Measurements from ENCODE around the gene NISCH. TPM values are rescaled to one million over a fixed set of nuclear protein-coding genes. Genes with fewer than 3 reads are reported as not detected.

The NISCH gene
- total and polyA plus RNA-seq, 2 of the 8 experiments (the other 6 are each of a cell fraction or from before 2014, with no cell fraction given) = 71.2 to 71.9 TPM

DNA sequence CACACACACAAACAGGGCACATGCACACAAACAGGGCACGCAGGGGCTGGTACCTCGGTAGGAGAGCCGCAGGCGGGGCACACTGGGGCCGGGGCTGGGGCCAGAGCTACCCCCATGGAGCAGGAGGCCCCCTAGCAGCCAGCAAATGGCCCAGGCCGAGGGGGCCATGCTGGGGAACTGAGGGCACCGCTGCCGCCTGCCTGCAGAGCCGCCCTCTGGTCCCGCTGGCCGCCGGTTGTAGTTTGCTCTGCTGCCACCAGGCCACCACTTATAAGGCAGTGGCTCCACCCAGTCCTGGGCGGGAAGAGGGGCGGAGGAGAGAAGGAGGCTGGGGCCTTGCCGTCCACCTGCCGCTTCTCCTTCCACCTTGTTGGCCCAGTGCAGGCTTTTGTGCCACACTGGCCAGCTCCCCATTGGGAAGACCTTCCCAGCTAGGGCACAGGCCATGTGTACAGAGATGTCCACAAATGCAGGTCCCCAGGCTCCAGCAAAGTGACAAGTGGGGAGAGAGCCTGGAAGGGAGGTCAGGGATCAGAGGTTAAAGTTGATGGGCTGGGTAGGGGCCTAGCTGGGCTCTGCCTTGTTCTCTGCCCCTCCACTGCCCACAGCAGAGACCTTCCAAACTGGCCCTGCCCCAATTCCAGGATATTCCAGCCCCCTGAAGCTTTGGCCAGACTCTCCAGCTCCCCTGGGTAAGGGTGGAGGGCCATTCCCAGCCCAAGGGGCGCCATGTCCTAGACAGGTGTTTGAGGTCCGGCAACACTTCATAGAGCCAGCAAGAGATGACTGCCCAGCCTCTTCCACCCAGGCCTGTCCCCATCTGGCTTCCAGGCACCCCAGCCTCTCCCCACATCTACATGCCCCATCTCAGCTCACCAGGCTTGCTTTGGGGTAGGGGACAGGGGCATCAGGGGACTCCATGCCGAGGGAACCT is 10.3 kb upstream of the NISCH start, which contains the start of gene SEMA3G (continued):
- TF ChIP-seq, protein P1, sequence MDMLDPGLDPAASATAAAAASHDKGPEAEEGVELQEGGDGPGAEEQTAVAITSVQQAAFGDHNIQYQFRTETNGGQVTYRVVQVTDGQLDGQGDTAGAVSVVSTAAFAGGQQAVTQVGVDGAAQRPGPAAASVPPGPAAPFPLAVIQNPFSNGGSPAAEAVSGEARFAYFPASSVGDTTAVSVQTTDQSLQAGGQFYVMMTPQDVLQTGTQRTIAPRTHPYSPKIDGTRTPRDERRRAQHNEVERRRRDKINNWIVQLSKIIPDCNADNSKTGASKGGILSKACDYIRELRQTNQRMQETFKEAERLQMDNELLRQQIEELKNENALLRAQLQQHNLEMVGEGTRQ (IDR thresholded peaks at IDR 0.05; ENCODE audit: low read length) = no peak
- TF ChIP-seq RBBP5 (IDR thresholded peaks at IDR 0.05; ENCODE audit: borderline replicate concordance, low read depth, low read length) (no peak), SRF (IDR thresholded peaks at IDR 0.05; ENCODE audit: low read depth, low read length) (peak; percentile 45; the same call in 1 of the 2 replicates), MAFK (IDR thresholded peaks at IDR 0.05; ENCODE audit: low read depth, low read length) (no peak), YY1 (IDR thresholded peaks at IDR 0.05; ENCODE audit: low read depth, low read length) (0 out of 2 replicates have a peak, but pooled peaks have one; percentile 26), SP4 (IDR thresholded peaks at IDR 0.05; ENCODE audit: low read length) (no peak), GABPA (IDR thresholded peaks at IDR 0.05; ENCODE audit: borderline replicate concordance, insufficient read depth, low read length) (peak; percentile 28; the same call in 1 of the 2 replicates), CEBPB (IDR thresholded peaks at IDR 0.05; ENCODE audit: low read depth, low read length) (no peak), KDM4A (IDR thresholded peaks at IDR 0.05; ENCODE audit: low read depth, low read length, severe bottlenecking) (no peak), PHF8 (conservative IDR thresholded peaks at IDR 0.05; ENCODE audit: low read depth, low read length) (no peak), SUZ12 (IDR thresholded peaks at IDR 0.05; ENCODE audit: low read length) (no peak), RNF2 (IDR thresholded peaks at IDR 0.05; ENCODE audit: borderline replicate concordance, low read depth, low read length, missing control alignments, poor library complexity, severe bottlenecking) (no peak), FOSL1 (IDR thresholded peaks at IDR 0.05; ENCODE audit: insufficient read depth, low read depth, low read length) (no peak), NANOG (IDR thresholded peaks at IDR 0.05; ENCODE audit: insufficient read depth, low read depth, low read length, poor library complexity, severe bottlenecking) (no peak), CHD2 (IDR thresholded peaks at IDR 0.05; ENCODE audit: low read length) (no peak), CTBP2 (IDR thresholded peaks at IDR 0.05; ENCODE audit: borderline replicate concordance, insufficient read depth, insufficient read length, low read length) (no peak), CREB1 (IDR thresholded peaks at IDR 0.05) (0 out of 2 replicates have a peak, but pooled peaks have one; percentile 15), BRCA1 (IDR thresholded peaks at IDR 0.05; ENCODE audit: low read depth, low read length) (no peak), SIN3A (conservative IDR thresholded peaks at IDR 0.05 in 1 of 2, IDR thresholded peaks at IDR 0.05 in 1 of 2; ENCODE audit: low read depth in 1 of 2, low read length in 2 of 2) (no peak), POU5F1 (IDR thresholded peaks at IDR 0.05; ENCODE audit: low read depth, low read length) (no peak), EGR1 (IDR thresholded peaks at IDR 0.05; ENCODE audit: borderline replicate concordance, low read depth, low read length) (no peak)
- TF ChIP-seq, protein P2, sequence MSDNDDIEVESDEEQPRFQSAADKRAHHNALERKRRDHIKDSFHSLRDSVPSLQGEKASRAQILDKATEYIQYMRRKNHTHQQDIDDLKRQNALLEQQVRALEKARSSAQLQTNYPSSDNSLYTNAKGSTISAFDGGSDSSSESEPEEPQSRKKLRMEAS (IDR thresholded peaks at IDR 0.05) = peak; percentile 57; the same call in 1 of the 2 replicates

All from H1 (cell line).